K562 (cell line): ENCODE data around the gene FAM227B. TPM values are rescaled to one million over a fixed set of nuclear protein-coding genes. Genes with fewer than 3 reads are reported as not detected.

Experiments
- BHLHE40 ChIP-seq: IDR thresholded peaks from 2 replicates; pipeline ENCODE4 v1.6.1; 2011; ENCODE audit warnings: low read length, improper control_type of control experiment
- CXXC5 ChIP-seq: fragments of 250-450 bp; sonication (Bioruptor Pico); IDR thresholded peaks from 2 replicates; pipeline ENCODE4 v1.8.0; 2022; ENCODE audit warnings: inconsistent platforms, mild to moderate bottlenecking, moderate library complexity
- EZH2 ChIP-seq: IDR thresholded peaks from 2 replicates; pipeline ENCODE4 v1.6.1; 2012; ENCODE audit warnings: low read depth, mild to moderate bottlenecking, inconsistent platforms, low read length, borderline replicate concordance
- IRF1 ChIP-seq: sonication (generic); formaldehyde crosslinking; IDR thresholded peaks from 2 replicates; pipeline ENCODE4 v1.8.0; 2022; ENCODE audit warnings: missing genetic modification reagents, mild to moderate bottlenecking, borderline replicate concordance
- MLX ChIP-seq, 2 experiments: fragments of 450-650 bp in 1 of 2; sonication (generic) in 1 of 2; formaldehyde crosslinking; conservative IDR thresholded peaks; 2 replicates each; pipeline versions ENCODE4 v1.4.0 to v1.8.1; 2020 to 2022; ENCODE audit warnings: mild to moderate bottlenecking in 1 of 2, missing genetic modification reagents in 1 of 2
- PHB ChIP-seq: fragments of 250-450 bp; sonication (Bioruptor Pico); IDR thresholded peaks from 2 replicates; pipeline ENCODE4 v1.5.0; 2021
- SP1 ChIP-seq: sonication (generic); formaldehyde crosslinking; IDR thresholded peaks from 2 replicates; pipeline ENCODE4 v1.8.1; 2022; ENCODE audit warnings: mild to moderate bottlenecking, missing genetic modification reagents
- ZNF699 ChIP-seq: fragments of 250-450 bp; sonication (Bioruptor Pico); IDR thresholded peaks from 2 replicates; pipeline ENCODE4 v1.8.0; 2021; ENCODE audit warnings: mild to moderate bottlenecking, moderate library complexity; ENCODE audit not compliant: insufficient replicate concordance
- polyA plus RNA-seq, 8 experiments: library from polyadenylated mRNA; depleted of rRNA in 4 of 8; stranded (reverse) in 5 of 8; unstranded in 3 of 8; fragments of >200 nt; fragmentation: Nextera tagmentation in 2 of 8; fragmentation: Illumina TruSeq in 1 of 8; extraction: Ambion mirVana in 2 of 8; extraction: Trizol in 1 of 8; gene quantifications; 2 replicates each; pipeline versions ENCODE4 v1.2.1 to v1.2.3, GENCODE V29; 2011 to 2014; ENCODE audit warnings: inconsistent platforms in 1 of 8, missing spikeins in 1 of 8
- total RNA-seq, 7 experiments: library from RNA; depleted of rRNA in 6 of 7; stranded (reverse); fragments of >200 nt in 6 of 7; fragmentation: Illumina TruSeq in 2 of 7; extraction: Trizol in 2 of 7; gene quantifications; 2 replicates each; pipeline versions ENCODE4 v1.2.1 to v1.2.3, GENCODE V29; 2011 to 2021; ENCODE audit warnings: low replicate concordance in 1 of 7
- TF ChIP-seq, protein P1 (sequence below): fragments of 250-450 bp; sonication (Bioruptor Pico); IDR thresholded peaks from 2 replicates; pipeline ENCODE4 v1.5.0; 2021; ENCODE audit warnings: mild to moderate bottlenecking, borderline replicate concordance
- TF ChIP-seq, protein P2 (sequence below): sonication (generic); formaldehyde crosslinking; IDR thresholded peaks from 2 replicates; pipeline ENCODE4 v1.8.1; 2023; ENCODE audit warnings: mild to moderate bottlenecking, missing genetic modification reagents
- TF ChIP-seq, protein P3 (sequence below): conservative IDR thresholded peaks from 2 replicates; pipeline ENCODE4 v1.6.1; 2011; ENCODE audit warnings: low read depth, mild to moderate bottlenecking, low read length; ENCODE audit not compliant: control insufficient read depth
- TF ChIP-seq, protein P4 (sequence below): sonication (generic); formaldehyde crosslinking; IDR thresholded peaks from 2 replicates; pipeline ENCODE4 v1.8.0; 2022; ENCODE audit warnings: missing genetic modification reagents, mild to moderate bottlenecking, moderate library complexity, borderline replicate concordance
- TF ChIP-seq, protein P5 (sequence below): fragments of 250-450 bp; sonication (Bioruptor Pico); IDR thresholded peaks from 2 replicates; pipeline ENCODE4 v1.4.0; 2020; ENCODE audit warnings: borderline replicate concordance

Gene FAM227B
- total and polyA plus RNA-seq, 9 of the 15 experiments (the other 6 are each of a cell fraction or from before 2014, with no cell fraction given): 5.1 to 12.5 (median 11.2) TPM

DNA sequence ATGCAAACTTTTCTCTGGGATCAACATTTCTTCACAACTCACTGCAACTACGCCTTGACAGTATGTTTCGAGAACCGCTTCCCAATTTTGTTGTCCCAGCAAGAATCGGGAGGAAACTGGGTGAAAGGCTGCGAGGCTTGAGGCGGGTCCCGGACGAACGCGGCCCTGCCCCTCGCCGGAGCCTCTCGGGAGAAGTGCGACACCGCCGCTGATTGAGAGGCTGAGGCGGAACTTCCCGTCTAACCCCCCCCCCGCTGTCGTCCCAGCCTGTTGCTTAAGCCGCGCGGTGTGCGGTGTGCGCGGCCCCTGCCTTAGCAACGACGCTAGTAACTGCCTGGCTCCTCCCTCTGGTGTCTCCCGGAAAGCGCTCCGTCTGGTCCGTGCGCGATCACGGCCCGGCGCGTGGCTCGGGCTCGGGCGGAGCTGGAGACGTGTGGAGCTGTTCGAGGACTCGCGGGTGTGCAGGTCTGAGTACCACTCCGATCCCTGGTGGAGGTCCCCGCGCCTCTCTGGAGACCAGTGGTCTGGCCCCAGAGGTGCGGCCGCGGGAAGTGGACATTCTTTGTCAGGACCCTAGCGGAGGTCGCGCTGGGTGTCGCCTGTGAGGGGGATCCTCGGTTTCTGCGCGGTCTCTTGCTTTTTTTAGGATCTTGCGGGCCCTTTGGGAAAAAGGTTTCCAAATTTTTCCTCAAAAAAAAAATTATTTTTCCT lies at the start of gene FAM227B, which contains the start of gene DTWD1 (continued):
- TF ChIP-seq, protein P1, sequence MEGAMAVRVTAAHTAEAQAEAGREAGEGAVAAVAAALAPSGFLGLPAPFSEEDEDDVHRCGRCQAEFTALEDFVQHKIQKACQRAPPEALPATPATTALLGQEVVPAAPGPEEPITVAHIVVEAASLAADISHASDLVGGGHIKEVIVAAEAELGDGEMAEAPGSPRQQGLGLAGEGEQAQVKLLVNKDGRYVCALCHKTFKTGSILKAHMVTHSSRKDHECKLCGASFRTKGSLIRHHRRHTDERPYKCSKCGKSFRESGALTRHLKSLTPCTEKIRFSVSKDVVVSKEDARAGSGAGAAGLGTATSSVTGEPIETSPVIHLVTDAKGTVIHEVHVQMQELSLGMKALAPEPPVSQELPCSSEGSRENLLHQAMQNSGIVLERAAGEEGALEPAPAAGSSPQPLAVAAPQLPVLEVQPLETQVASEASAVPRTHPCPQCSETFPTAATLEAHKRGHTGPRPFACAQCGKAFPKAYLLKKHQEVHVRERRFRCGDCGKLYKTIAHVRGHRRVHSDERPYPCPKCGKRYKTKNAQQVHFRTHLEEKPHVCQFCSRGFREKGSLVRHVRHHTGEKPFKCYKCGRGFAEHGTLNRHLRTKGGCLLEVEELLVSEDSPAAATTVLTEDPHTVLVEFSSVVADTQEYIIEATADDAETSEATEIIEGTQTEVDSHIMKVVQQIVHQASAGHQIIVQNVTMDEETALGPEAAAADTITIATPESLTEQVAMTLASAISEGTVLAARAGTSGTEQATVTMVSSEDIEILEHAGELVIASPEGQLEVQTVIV (CRISPR knock-in tag): peak; percentile 86; the same call in 1 of the 2 replicates
- TF ChIP-seq, protein P2, sequence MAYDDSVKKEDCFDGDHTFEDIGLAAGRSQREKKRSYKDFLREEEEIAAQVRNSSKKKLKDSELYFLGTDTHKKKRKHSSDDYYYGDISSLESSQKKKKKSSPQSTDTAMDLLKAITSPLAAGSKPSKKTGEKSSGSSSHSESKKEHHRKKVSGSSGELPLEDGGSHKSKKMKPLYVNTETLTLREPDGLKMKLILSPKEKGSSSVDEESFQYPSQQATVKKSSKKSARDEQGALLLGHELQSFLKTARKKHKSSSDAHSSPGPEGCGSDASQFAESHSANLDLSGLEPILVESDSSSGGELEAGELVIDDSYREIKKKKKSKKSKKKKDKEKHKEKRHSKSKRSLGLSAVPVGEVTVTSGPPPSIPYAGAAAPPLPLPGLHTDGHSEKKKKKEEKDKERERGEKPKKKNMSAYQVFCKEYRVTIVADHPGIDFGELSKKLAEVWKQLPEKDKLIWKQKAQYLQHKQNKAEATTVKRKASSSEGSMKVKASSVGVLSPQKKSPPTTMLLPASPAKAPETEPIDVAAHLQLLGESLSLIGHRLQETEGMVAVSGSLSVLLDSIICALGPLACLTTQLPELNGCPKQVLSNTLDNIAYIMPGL (CRISPR knock-in tag): peak; percentile 74; the same call in 1 of the 2 replicates
- TF ChIP-seq, protein P3, sequence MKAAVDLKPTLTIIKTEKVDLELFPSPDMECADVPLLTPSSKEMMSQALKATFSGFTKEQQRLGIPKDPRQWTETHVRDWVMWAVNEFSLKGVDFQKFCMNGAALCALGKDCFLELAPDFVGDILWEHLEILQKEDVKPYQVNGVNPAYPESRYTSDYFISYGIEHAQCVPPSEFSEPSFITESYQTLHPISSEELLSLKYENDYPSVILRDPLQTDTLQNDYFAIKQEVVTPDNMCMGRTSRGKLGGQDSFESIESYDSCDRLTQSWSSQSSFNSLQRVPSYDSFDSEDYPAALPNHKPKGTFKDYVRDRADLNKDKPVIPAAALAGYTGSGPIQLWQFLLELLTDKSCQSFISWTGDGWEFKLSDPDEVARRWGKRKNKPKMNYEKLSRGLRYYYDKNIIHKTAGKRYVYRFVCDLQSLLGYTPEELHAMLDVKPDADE: peak; percentile 86
- TF ChIP-seq BHLHE40 (peak; percentile 83), EZH2 (no peak), MLX (CRISPR knock-in tag; conservative IDR thresholded peaks at IDR 0.05) (0 out of 4 replicates have a peak, but pooled peaks have one; percentile 54 to 80), SP1 (CRISPR knock-in tag) (peak; percentile 92), ZNF699 (no peak), PHB (CRISPR knock-in tag) (no peak), IRF1 (CRISPR knock-in tag) (no peak), CXXC5 (peak; percentile 98)
- TF ChIP-seq, protein P4, sequence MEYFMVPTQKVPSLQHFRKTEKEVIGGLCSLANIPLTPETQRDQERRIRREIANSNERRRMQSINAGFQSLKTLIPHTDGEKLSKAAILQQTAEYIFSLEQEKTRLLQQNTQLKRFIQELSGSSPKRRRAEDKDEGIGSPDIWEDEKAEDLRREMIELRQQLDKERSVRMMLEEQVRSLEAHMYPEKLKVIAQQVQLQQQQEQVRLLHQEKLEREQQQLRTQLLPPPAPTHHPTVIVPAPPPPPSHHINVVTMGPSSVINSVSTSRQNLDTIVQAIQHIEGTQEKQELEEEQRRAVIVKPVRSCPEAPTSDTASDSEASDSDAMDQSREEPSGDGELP (CRISPR knock-in tag): peak; percentile 95
- TF ChIP-seq, protein P5, sequence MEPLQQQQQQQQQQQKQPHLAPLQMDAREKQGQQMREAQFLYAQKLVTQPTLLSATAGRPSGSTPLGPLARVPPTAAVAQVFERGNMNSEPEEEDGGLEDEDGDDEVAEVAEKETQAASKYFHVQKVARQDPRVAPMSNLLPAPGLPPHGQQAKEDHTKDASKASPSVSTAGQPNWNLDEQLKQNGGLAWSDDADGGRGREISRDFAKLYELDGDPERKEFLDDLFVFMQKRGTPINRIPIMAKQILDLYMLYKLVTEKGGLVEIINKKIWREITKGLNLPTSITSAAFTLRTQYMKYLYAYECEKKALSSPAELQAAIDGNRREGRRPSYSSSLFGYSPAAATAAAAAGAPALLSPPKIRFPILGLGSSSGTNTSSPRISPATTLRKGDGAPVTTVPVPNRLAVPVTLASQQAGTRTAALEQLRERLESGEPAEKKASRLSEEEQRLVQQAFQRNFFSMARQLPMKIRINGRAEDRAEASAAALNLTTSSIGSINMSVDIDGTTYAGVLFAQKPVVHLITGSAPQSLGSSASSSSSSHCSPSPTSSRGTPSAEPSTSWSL (CRISPR knock-in tag): peak; percentile 62; the same call in 1 of the 2 replicates
